Putamen (tissue), 1 donor: ENCODE measurements around the gene CLK2.
"Not testable (repeated sequence)": the region's sequence is repeated elsewhere in the genome, so short reads cannot be mapped to it uniquely, and the experiment has no call there.

ENCODE experiments used
- DNase-seq: peaks from one replicate; pipeline ENCODE4 v3.0.0-alpha.2; 2016; ENCODE audit warnings: low spot score

Gene CLK2

GRCh38 chr1:155267373-155267772, 5.9 kb downstream of the CLK2 start:
- DNase-seq: no peak

GRCh38 chr1:155266553-155266952, 6.8 kb downstream of the CLK2 start:
- DNase-seq: no peak

GRCh38 chr1:155263067-155263466, 10.2 kb downstream of the CLK2 start:
- no peak for DNase-seq

GRCh38 chr1:155261852-155262673, 11.2 kb downstream of the CLK2 start, which contains the start of gene SCAMP3:
Gene SCAMP3, minus strand, starts transcription at chr1:155262360. Its CDS starts 209 bp downstream, at chr1:155262151.
- peak; percentile 99 for DNase-seq

DNA sequence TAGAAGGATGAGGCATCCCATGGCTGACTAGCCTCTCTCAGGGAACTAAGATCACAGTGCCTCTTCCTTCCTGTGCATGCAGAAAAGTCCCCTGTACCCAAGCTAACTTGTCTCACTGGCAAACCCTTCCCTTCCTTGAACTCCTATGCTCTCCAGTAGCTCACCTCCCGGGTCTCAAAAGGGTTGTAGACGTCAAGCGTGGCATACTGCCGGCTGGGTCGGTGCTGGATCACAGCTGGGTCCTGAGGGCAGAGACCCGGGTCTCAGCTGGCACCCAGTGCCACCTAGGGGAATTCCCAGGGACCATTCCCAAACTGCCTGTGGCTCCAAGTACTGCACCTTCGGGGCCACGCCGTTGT, 11.8 kb downstream of the CLK2 start:
- no peak for DNase-seq

DNA sequence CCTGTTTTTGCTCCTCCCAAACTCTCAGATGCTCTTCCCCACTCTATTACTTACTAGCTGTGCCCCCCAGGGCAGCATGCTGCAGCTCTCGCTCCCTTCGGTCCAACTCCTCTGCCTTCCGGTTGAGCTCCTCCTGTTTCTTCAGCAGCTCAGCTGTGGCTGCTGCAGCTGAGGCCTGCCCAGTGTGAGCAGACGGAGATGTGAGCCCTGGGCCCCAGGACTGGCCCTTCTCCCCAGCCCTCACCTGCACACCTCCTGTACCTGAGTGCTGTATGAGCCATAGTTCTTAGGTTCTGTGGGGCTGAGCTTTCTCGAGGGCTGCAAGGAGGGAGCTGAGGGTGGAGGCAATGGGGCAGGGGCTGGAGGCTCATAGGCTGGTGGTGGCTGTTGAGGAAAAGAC, 13.0 kb downstream of the CLK2 start:
- no peak for DNase-seq

- no peak for DNase-seq
These were observed 17.0 kb downstream of the CLK2 start for GRCh38 chr1:155256058-155256852.

GRCh38 chr1:155255243-155256007, 17.9 kb downstream of the CLK2 start, which contains the start of gene ENTREP3:
Gene ENTREP3, minus strand, starts transcription at chr1:155255483. Its CDS starts 606 bp downstream, at chr1:155254877.
- DNase-seq: peak; percentile 88

DNA sequence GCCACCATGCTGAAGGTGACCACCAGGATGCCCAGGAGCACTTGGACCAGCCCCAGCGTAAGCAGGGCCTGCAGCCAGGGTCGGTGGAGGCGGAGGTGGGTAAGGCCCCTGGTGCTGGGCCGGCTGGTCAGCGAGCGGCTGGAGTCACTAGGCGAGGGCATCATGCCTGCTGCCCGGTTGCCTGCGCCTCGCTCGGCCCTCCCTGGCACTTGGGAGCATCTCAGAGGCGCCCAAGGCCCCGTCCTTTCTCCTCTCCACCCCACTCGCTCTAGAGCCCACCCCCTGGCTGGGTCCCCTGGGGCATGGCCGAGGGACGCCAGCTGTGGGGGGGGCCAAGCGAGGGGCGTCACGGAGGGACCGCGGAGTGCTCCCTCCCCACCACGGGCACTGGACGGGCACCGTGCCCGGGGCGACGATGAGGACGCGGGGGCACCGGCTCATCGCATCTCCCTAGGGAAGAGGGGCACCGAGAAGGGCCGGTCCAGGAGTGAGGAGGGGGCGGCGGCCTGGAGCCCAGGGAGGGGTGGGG, 18.5 kb downstream of the CLK2 start:
- DNase-seq: no peak

DNA sequence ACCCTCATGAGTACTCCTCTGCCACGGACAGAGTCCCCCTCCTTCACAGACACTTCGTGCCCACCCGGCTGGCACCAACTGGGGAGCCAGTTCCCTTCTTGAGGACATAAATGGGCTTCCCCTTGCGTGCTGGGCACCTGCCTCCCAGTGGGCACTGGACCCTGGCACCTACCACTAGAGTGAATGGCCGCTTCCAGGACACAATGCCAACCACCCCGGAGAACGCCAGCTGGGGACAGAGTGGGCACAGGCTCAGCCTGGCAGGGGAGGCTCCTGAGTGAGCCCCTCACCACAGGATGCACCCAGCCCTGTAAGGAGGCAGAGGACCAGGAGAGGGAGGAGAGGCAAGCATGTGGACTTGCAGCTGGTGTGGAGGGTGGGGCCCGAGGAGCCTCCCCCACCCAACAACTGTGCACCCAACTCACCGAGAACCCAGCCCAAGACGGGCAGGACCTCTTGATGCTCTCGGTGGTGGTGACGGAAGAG, 19.0 kb downstream of the CLK2 start:
- no peak for DNase-seq

DNA sequence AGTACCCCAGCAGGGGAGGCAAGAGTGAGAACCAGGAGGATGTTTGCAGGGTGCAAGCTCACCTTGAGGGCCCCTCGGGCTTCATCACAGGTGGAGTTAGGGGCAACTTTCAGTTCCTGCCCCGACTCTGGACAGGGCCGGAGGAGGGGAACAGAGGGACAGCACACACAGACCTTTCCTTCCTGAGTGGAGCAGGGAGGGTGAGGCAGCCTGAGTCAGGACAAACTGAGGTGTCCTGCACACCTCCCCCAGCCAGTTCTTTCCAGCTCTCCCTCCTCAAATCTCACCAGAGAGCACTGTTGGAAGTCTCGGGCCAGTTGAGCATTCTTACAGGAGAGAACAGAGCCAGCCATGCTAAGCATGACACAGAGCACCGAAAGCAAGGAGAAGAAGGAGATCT, 19.5 kb downstream of the CLK2 start:
- no peak for DNase-seq

DNA sequence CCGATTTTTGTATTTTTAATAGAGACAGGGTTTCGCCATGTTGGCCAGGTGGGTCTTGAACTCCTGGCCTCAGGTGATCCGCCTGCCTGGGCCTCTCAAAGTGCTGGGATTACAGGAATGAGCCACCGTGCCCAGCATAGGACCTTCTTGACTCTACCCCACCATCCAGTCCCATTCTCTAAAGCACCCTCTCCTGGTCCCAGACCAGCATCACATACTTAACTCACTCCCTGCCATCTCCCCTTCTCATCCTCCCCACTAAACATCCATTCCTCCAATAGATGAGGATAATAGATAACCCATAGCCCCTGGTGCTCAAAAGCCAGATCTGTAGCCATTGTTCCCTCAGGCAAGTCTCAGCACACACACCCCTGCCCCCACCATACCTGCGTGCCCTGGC, 20.1 kb downstream of the CLK2 start:
- DNase-seq: no peak

DNA sequence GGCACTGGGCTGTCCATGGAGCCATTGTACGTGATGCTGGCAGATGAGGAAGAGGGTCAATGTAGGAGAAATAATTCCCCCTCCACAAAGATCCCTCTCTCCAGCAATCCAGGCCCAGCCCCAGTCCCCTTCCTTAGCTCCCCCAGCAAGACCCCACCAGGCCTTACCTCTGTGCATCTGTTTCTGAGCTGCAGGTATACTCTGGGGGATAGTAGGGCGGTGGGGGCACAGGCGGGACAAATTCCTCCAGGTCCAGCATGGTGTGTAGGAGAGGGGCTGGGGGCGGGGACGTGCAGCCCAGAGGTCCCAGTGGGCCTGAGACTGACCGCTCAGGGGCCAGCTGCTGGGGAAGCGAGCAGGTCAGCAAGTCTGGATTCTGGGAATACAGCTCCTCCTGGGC, 21.7 kb downstream of the CLK2 start:
- DNase-seq: no peak

DNA sequence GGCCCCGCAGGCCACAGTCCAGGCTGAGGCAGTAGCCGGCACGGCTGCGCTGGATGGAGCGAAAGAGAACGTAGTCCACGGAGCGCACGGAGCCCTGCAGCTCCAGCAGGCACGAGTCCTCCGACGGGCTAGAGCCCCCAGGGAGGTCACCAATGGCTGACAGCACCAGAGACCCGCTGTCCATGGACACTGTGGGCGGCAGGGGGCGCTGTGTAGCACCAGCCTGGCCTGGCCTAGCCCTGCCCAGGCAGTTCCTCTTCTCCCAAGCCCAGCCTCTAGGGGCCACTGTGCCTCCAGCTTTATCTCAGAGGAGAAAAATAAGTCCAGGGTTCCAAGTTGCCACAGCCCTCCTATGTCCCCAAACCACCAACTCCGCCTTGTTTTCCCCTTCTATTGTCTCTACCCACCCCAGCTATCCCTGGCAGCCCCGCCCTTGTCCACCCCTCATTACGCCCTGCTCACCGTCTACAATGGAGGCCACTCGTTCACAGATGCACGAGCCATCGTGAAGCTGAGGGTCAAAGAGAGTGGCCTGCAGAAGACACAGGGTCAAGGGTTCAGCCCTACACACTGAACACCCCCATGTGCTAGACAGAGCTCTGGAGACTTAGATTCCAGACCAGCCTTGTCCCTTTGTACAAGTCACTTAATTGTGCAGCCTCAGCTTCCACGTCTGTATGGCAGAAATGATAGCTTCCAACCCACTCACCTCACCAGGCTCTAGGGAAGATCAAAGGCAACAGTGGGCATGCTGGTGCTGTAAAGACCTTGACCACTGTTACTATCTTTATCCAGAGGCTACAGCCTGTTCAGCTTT, 22.5 kb downstream of the CLK2 start:
- peak; percentile 88 for DNase-seq

- DNase-seq: no peak
These were observed 23.1 kb downstream of the CLK2 start for GRCh38 chr1:155250246-155250632.

- no peak for DNase-seq
These were observed 25.4 kb downstream of the CLK2 start for GRCh38 chr1:155247667-155248553.

GRCh38 chr1:155246796-155247195, 26.5 kb downstream of the CLK2 start:
- DNase-seq: not testable (repeated sequence)

GRCh38 chr1:155245163-155245524, 28.2 kb downstream of the CLK2 start:
- DNase-seq: no peak

- DNase-seq: peak; percentile 99
These were observed 28.7 kb downstream of the CLK2 start for GRCh38 chr1:155244368-155245162.
